Pancreas (tissue), 10 donors: Measurements from ENCODE around the gene CNTN5. TPM values are rescaled to one million over a fixed set of nuclear protein-coding genes. Genes with fewer than 3 reads are reported as not detected.

ENCODE experiments used
- ATAC-seq, 4 donors: fragments of 200-7000 bp; cut with Tn5 transposase; one replicate each; pipeline versions ENCODE4 v1.8.0 to v1.9.1; 2020; ENCODE audit warnings: mild to moderate bottlenecking in 4 of 4, moderate library complexity in 4 of 4
- DNase-seq, 6 donors: peaks; one replicate each; pipeline ENCODE4 v3.0.0-alpha.2; 2020
- FAIRE-seq: peaks from 2 replicates; lab custom pipeline; 2012; peaks lifted over from hg19 to GRCh38; lab: Jason Lieb, UNC
- H3K27ac ChIP-seq, 4 donors: fragments of 200-600 bp; sonication (generic); 1 replicate in 3 of 4; 2 replicates in 1 of 4; pipeline versions ENCODE4 v1.5.0 to v1.8.0; 2020
- H3K27me3 ChIP-seq, 4 donors: fragments of 200-600 bp; one replicate each; pipeline ENCODE4 v1.8.0; 2021
- H3K36me3 ChIP-seq, 3 donors: fragments of 200-600 bp; sonication (generic) in 1 of 3; one replicate each; pipeline versions ENCODE4 v1.5.0 to v1.8.0; 2020 to 2021
- H3K4me1 ChIP-seq, 3 donors: fragments of 200-600 bp; one replicate each; pipeline ENCODE4 v1.8.0; 2021
- H3K4me3 ChIP-seq, 4 donors: fragments of 200-600 bp; sonication (generic) in 2 of 4; one replicate each; pipeline versions ENCODE4 v1.5.0 to v1.8.0; 2020 to 2021
- H3K9me3 ChIP-seq, 4 donors: fragments of 200-600 bp; one replicate each; pipeline ENCODE4 v1.8.0; 2021
- CTCF ChIP-seq, 4 donors: fragments of 200-600 bp; sonication (generic) in 3 of 4; IDR thresholded peaks; one replicate each; pipeline versions ENCODE4 v1.5.0 to v1.8.0; 2021; ENCODE audit warnings: antibody characterized with exemption in 4 of 4
- WGBS, 2 donors: extraction: QIAGEN DNeasy Blood & Tissue Kit; methylation state at CpG; one replicate each; pipeline ENCODE4 v1.1.7; 2013; 5-methylcytosine and 5-hydroxymethylcytosine counted together
- intact Hi-C, 3 donors: fragments of 100-400 bp; cut with DNase I; formaldehyde crosslinking; loops; one replicate each; pipeline versions ENCODE4 v1.11.1 to v1.14.2; 2022
- polyA plus RNA-seq, 2 donors: library from polyadenylated mRNA; stranded (reverse); fragments of 200-250 nt; gene quantifications; one replicate each; pipeline ENCODE4 v1.2.3, GENCODE V29; 2013
- total RNA-seq, 6 donors: library from RNA; stranded (reverse); fragmentation: NEBNext Ultra II Directional in 4 of 6; extraction: Animal tissue kit (Norgen Biotek cat#: 25700) in 4 of 6; gene quantifications; one replicate each; pipeline versions ENCODE4 v1.2.1 to v1.2.4, GENCODE V29; 2021 to 2023
- donor health status: healthy with polysubstance abuse.
- donor health status: DM: no; HTN: no; CAD: no; lungs with moderate emphysema.
- donor health status: DM: no; HTN: no; CAD: no.
- donor health status: control.
- donor health status: control.
- donor health status: Bipolar disorder and iron deficiency.
- donor health status: DM: yes; HTN: yes; CAD: no.
- donor health status: DM: no; HTN: no; CAD: no.
- donor health status: DM: no; HTN: no; CAD: no.
- donor health status: DM: yes; HTN: yes; CAD: no.

The CNTN5 gene
- total and polyA plus RNA-seq, 8 donors = 0.11 to 1.2 (median 0.58) TPM

GRCh38 chr11:99901175-99901574, 880.4 kb downstream of the CNTN5 start:
- DNase-seq = no peak
- intact Hi-C loops = no loop called here
- TF ChIP-seq CTCF (IDR thresholded peaks at IDR 0.05) = no peak
- ATAC-seq = no peak
- WGBS, 2 donors = 58 to 80% methylated on average over 3 of the region's 3 CpGs
- Histone ChIP-seq H3K4me3 (no peak overlapping the region), H3K4me1 (no peaks in the 10 kb centered on the region), H3K27me3 (no peaks in the 10 kb centered on the region), H3K9me3 (no peaks in the 10 kb centered on the region), H3K36me3 (no peaks in the 10 kb centered on the region), H3K27ac (no peak overlapping the region)
- no peak for FAIRE-seq

- no peaks in the 10 kb centered on the region for H3K9me3 ChIP-seq
- no peak overlapping the region for H3K27ac ChIP-seq
- H3K4me1 ChIP-seq = no peaks in the 10 kb centered on the region
- no peaks in the 10 kb centered on the region for H3K27me3 ChIP-seq
- no peaks in the 10 kb centered on the region for H3K36me3 ChIP-seq
- ATAC-seq = no peak
- no peak for DNase-seq
- no peak for TF ChIP-seq CTCF (IDR thresholded peaks at IDR 0.05)
- 35 to 50% methylated on average over 3 of the region's 3 CpGs for WGBS, 2 donors
- FAIRE-seq = no peak
- no peak overlapping the region for H3K4me3 ChIP-seq
- intact Hi-C loops = no loop called here
Observed at GRCh38 chr11:99911116-99911515, 890.4 kb downstream of the CNTN5 start.

GRCh38 chr11:99916078-99916477, 895.3 kb downstream of the CNTN5 start:
- ATAC-seq (no peak), DNase-seq (no peak), FAIRE-seq (no peak)
- WGBS, 2 donors = 85 to 86% methylated on average over 4 of the region's 4 CpGs
- Histone ChIP-seq H3K27me3 (no peaks in the 10 kb centered on the region), H3K36me3 (no peaks in the 10 kb centered on the region), H3K27ac (no peak overlapping the region), H3K4me1 (no peaks in the 10 kb centered on the region), H3K9me3 (no peaks in the 10 kb centered on the region), H3K4me3 (no peak overlapping the region)
- intact Hi-C loops = no loop called here
- TF ChIP-seq CTCF (IDR thresholded peaks at IDR 0.05) = no peak

- TF ChIP-seq CTCF (IDR thresholded peaks at IDR 0.05) = no peak
- intact Hi-C loops = no loop called here
- no peak for DNase-seq
- Histone ChIP-seq H3K27me3 (no peaks in the 10 kb centered on the region), H3K36me3 (no peaks in the 10 kb centered on the region), H3K4me1 (no peaks in the 10 kb centered on the region), H3K9me3 (no peaks in the 10 kb centered on the region), H3K4me3 (no peak overlapping the region), H3K27ac (no peak overlapping the region)
- 77 to 85% methylated on average over 3 of the region's 3 CpGs for WGBS, 2 donors
- no peak for FAIRE-seq
- no peak for ATAC-seq
Observed at GRCh38 chr11:99918761-99919160, 898.0 kb downstream of the CNTN5 start.

GRCh38 chr11:99920956-99921355, 900.2 kb downstream of the CNTN5 start:
- FAIRE-seq (no peak), DNase-seq (no peak), ATAC-seq (no peak)
- Histone ChIP-seq H3K4me1 (no peaks in the 10 kb centered on the region), H3K27ac (no peak overlapping the region), H3K36me3 (no peaks in the 10 kb centered on the region), H3K4me3 (no peak overlapping the region), H3K9me3 (no peaks in the 10 kb centered on the region), H3K27me3 (no peaks in the 10 kb centered on the region)
- WGBS, 2 donors = 81 to 87% methylated on average over 3 of the region's 3 CpGs
- TF ChIP-seq CTCF (IDR thresholded peaks at IDR 0.05) = no peak
- intact Hi-C loops = no loop called here
